ENCODE measurements around the gene CBX3. TPM values are rescaled to one million over a fixed set of nuclear protein-coding genes. Genes with fewer than 3 reads are reported as not detected.
"Not testable (repeated sequence)": the region's sequence is repeated elsewhere in the genome, so short reads cannot be mapped to it uniquely, and the experiment has no call there.

CBX3 gene
- total RNA-seq, 2 experiments from 2014 or later, result 366 to 370 TPM

DNA sequence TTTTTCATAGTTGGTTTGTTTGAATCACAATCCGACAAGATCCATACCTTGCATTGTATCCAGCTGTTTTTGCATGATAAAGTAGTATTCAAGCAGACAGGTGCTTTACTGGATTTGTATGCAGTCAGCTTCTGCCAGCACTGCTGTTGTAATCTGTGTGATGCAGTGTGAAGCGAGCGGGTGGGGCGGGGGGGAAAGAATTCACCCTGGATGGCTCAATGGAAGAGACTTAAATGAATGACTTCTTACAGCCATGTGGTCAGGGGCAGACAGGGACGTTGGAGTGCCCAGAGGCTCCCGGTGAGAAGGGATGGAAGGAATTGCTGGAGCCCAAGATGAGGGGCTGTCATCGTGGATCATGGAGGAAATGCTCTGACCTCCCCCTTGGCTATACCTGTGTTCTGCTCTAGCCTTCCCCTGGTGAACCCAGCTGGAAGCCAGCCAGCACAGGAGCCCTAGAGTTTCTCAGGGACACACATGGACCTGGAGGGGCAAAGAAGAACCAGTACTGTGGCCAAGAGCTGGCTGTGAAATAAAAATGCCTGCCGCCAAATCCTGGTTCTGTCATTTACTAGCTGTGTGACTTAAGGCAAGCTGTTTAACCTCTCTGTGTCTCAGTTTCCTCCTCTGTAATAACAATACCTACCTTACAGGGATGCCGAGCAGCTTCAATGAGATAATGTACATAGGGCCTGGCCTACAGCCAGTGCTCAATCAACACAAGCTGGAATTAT, 35.4 kb upstream of the CBX3 start:
- H3K4me1 Mint-ChIP-seq, result peaks cover 35% of the 10 kb centered on the region
- DNase-seq, result no peak
- H3K36me3 Mint-ChIP-seq, result peaks cover 45% of the 10 kb centered on the region
- peaks cover 2% of the 10 kb centered on the region for H3K9me3 Mint-ChIP-seq
- H3K4me3 Mint-ChIP-seq, result no peak overlapping the region
- no peaks in the 10 kb centered on the region for H3K27me3 Mint-ChIP-seq
- H3K27ac Mint-ChIP-seq, result peak overlapping the region; percentile 87

DNA sequence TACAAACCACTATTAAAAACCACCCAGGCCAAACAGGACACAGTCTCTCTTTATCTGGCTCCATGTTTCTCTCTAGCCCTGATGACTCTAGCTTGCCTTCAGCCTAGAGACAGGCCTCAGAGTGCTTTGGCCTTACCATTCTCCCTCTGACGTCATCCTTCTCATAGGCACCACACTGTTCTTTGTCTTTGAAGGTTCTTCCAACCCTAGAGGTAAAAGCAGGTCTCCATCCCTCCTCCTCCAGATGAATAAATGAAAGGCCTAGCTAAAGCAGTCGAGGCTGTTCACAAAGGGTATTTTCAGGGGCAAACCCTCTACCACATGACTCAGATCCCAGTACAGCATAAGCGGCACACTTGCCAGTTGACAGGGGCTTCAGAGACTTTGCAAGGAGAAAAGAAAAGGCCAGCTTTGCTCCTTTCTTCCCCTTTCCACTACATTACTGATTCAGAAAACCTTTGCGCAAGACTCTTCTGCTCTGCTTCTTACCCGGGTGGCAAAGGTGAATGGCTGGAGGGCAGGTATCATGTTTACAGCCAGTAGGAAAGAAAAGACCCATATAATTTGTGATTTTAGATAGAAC, 34.8 kb upstream of the CBX3 start:
- H3K9me3 Mint-ChIP-seq, result peaks cover 2% of the 10 kb centered on the region
- H3K27ac Mint-ChIP-seq, result peak overlapping the region; percentile 87
- no peaks in the 10 kb centered on the region for H3K27me3 Mint-ChIP-seq
- H3K4me1 Mint-ChIP-seq, result peaks cover 33% of the 10 kb centered on the region
- no peak for DNase-seq
- peak overlapping the region; percentile 33 for H3K4me3 Mint-ChIP-seq
- peaks cover 44% of the 10 kb centered on the region for H3K36me3 Mint-ChIP-seq

DNA sequence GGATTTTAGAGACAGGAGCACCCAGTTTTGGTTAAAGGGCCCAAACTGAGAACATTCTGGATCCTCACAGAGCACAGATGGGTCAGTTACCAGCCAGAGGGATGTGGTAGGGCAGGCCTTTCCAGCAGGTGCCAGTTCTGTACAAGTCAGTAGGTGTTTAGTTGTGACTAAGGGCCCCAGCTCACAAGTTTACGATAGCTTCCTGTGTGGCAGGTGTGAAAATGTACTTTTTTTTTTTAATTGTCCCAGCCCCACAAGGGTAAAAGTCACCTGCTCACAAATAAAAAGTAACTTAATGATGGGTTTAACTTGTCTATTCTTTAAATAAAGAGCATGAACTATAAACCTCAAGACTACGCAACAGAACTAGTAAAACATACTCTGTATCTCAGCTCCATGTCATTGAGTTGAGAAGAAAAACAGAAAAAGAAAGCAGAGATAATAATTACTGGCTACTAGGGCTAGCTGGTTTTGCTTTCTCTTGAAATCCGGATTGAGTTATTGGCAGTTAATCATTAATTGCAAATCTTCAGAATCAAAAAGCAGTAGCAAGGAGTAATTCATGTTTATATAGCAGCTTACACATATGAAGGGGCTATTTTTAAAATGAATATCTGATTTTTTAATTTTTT, 34.1 kb upstream of the CBX3 start:
- H3K27me3 Mint-ChIP-seq, result no peaks in the 10 kb centered on the region
- DNase-seq, result no peak
- peaks cover 2% of the 10 kb centered on the region for H3K9me3 Mint-ChIP-seq
- H3K4me1 Mint-ChIP-seq, result peaks cover 26% of the 10 kb centered on the region
- peak overlapping the region; percentile 87 for H3K27ac Mint-ChIP-seq
- peak overlapping the region; percentile 33 for H3K4me3 Mint-ChIP-seq
- peaks cover 47% of the 10 kb centered on the region for H3K36me3 Mint-ChIP-seq

DNA sequence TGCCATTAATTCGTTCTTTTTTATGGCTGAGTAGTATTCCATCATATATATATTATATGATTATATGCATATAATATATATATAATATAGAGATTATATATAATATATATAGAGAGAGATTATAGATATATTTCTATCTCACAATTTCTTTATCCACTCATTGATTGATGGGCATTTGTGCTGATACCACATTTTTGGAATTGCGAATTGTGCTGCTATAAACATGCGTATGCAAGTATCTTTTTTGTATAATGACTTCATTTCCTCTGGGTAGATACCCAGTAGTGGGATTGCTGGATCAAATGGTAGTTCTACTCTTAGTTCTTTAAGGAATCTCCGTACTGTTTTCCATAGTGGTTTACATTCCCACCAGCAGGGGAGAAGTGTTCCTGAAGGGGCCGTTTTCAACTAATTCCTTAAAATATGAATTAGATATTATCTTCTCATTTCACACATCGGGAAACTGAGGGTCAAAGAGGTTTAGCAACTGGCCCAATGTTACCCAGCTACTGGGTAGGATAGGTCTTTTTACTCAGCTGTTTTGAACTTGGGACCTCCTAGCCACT, 33.0 kb upstream of the CBX3 start:
- no peak overlapping the region for H3K27ac Mint-ChIP-seq
- H3K36me3 Mint-ChIP-seq, result peaks cover 38% of the 10 kb centered on the region
- H3K4me1 Mint-ChIP-seq, result peaks cover 22% of the 10 kb centered on the region
- H3K4me3 Mint-ChIP-seq, result no peak overlapping the region
- no peaks in the 10 kb centered on the region for H3K27me3 Mint-ChIP-seq
- no peak for DNase-seq
- H3K9me3 Mint-ChIP-seq, result peaks cover 2% of the 10 kb centered on the region

DNA sequence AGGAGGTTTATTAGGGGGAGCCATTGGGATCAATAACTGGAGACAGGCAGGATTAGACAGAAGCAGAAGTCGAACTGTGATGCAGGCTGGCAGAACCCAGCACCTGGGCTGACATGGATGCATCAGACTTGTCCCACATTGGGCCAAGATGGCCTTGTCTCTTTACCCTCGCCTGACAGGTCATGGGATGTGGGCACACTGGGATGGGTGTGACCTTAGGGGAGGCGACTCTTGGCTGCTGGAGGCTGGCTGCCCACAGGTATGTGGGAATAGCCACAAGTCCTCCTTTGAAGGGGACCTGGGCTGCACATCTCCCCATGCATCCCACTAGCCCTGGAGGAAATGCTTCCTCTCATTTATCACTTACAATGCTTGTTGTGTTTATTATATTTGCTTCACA, 32.3 kb upstream of the CBX3 start:
- H3K27me3 Mint-ChIP-seq, result no peaks in the 10 kb centered on the region

DNA sequence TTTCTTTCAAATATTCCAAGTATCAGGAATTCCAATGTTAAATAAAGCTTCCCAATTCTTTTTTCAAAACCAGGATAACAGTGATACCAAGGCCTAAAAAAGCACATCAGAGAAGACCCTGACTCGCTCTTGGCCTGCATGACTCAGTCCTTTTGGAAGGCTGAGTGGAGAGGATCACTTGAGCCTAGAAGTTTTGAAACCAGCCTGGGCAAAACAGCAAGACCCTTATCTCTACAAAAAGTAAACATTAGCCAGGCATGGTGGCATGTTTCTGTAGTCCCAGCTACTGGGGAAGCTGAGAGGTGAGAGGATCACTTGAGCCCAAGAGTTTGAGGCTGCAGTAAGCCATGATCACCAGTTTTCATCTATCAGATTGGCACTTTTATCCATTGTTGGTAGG, 30.9 kb upstream of the CBX3 start:
- Mint-ChIP-seq H3K27ac (no peak overlapping the region), H3K4me3 (no peak overlapping the region), H3K9me3 (no peaks in the 10 kb centered on the region), H3K27me3 (no peaks in the 10 kb centered on the region), H3K4me1 (peaks cover 25% of the 10 kb centered on the region), H3K36me3 (peaks cover 26% of the 10 kb centered on the region)
- no peak for DNase-seq

More for the DNA sequence above, 32.3 kb upstream of the CBX3 start:
- H3K4me1 Mint-ChIP-seq, result peaks cover 24% of the 10 kb centered on the region
- DNase-seq, result no peak
- peaks cover 30% of the 10 kb centered on the region for H3K36me3 Mint-ChIP-seq
- H3K9me3 Mint-ChIP-seq, result peaks cover 2% of the 10 kb centered on the region
- H3K4me3 Mint-ChIP-seq, result no peak overlapping the region
- no peak overlapping the region for H3K27ac Mint-ChIP-seq

DNA sequence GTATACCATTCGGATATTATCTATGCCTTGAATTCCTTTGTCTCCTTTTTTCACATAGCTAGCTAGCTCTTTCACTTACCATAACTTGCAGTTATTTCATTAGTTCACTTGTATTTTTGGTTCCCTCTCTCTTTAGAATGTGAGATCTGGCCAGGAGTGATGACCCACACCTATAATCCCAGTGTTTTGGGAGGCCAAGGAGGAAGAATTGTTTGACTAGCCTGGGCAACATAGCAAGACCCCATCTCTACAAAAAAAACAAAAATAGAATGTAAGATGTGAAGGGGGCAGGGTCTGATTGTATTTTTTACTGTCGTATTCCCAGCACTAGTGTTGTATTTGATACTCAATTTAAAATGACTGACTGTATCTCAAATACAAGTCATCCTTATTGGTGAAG, 29.9 kb upstream of the CBX3 start:
- Mint-ChIP-seq H3K4me3 (no peak overlapping the region), H3K27me3 (no peaks in the 10 kb centered on the region), H3K9me3 (no peaks in the 10 kb centered on the region), H3K4me1 (peaks cover 19% of the 10 kb centered on the region), H3K27ac (no peak overlapping the region), H3K36me3 (peaks cover 26% of the 10 kb centered on the region)
- no peak for DNase-seq

DNA sequence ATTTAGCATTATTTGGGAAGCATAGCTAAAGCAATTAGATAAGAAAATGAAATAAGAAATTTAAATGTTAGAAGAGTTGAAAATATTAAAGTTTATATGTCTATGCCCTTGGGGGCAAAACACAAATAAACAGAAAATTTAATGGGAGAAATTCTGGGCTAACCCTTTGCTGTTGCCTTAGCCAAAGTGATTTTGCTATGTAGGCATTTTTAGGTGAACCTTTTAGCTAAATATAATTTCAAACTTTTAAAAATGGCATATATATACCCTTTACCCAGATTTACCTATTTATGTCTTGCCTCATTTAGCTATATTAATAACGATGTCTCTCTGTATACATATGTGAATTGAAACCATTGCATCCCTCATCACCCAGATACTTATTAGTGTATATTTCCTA, 29.5 kb upstream of the CBX3 start:
- no peak overlapping the region for H3K27ac Mint-ChIP-seq
- no peak overlapping the region for H3K4me3 Mint-ChIP-seq
- peaks cover 15% of the 10 kb centered on the region for H3K4me1 Mint-ChIP-seq
- DNase-seq, result no peak
- H3K9me3 Mint-ChIP-seq, result no peaks in the 10 kb centered on the region
- no peaks in the 10 kb centered on the region for H3K27me3 Mint-ChIP-seq
- peaks cover 25% of the 10 kb centered on the region for H3K36me3 Mint-ChIP-seq

DNA sequence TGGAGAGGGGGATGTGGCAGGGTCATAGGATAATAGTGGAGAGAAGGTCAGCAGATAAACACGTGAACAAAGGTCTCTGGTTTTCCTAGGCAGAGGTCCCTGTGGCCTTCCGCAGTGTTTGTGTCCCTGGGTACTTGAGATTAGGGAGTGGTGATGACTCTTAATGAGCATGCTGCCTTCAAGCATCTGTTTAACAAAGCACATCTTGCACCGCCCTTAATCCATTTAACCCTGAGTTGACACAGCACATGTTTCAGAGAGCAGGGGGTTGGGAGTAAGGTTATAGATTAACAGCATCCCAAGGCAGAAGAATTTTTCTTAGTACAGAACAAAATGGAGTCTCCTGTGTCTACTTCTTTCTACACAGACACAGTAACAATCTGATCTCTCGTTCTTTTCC, 25.6 kb upstream of the CBX3 start:
- DNase-seq, H3K27ac Mint-ChIP-seq, H3K9me3 Mint-ChIP-seq, H3K4me3 Mint-ChIP-seq, H3K27me3 Mint-ChIP-seq: not testable (repeated sequence)
- peaks cover 30% of the 10 kb centered on the region for H3K36me3 Mint-ChIP-seq
- H3K4me1 Mint-ChIP-seq, result peaks cover 23% of the 10 kb centered on the region

DNA sequence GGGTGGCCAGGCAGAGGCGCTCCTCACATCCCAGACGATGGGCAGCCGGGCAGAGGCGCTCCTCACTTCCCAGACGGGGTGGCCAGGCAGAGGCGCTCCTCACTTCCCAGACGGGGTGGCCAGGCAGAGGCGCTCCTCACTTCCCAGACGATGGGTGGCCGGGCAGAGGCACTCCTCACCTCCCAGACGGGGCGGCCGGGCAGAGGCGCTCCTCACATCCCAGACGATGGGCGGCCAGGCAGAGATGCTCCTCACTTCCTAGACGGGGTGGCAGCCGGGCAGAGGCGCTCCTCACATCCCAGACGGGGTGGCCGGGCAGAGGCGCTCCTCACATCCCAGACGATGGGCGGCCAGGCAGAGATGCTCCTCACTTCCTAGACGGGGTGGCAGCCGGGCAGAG, 24.8 kb upstream of the CBX3 start:
- H3K27me3 Mint-ChIP-seq, H3K9me3 Mint-ChIP-seq, DNase-seq, H3K4me3 Mint-ChIP-seq, H3K27ac Mint-ChIP-seq: not testable (repeated sequence)
- Mint-ChIP-seq H3K36me3 (peaks cover 31% of the 10 kb centered on the region), H3K4me1 (peaks cover 28% of the 10 kb centered on the region)

DNA sequence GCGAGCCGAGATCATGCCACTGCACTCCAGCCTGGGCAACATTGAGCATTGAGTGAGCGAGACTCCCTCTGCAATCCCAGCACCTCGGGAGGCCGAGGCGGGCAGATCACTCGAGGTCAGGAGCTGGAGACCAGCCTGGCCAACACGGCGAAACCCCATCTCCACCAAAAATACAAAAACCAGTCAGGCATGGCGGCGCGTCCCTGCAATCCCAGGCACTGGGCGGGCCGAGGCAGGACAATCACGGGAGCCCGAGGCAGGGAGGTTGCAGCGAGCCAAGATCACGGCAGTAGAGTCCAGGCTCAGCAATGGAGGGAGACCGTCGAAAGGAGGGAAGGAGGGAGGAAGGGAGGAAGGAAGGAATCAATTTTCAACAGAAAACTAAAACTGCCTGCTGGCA, 24.3 kb upstream of the CBX3 start:
- not testable (repeated sequence) for H3K4me3 Mint-ChIP-seq, H3K27ac Mint-ChIP-seq, DNase-seq, H3K27me3 Mint-ChIP-seq, H3K9me3 Mint-ChIP-seq
- Mint-ChIP-seq H3K36me3 (peaks cover 29% of the 10 kb centered on the region), H3K4me1 (peaks cover 32% of the 10 kb centered on the region)

DNA sequence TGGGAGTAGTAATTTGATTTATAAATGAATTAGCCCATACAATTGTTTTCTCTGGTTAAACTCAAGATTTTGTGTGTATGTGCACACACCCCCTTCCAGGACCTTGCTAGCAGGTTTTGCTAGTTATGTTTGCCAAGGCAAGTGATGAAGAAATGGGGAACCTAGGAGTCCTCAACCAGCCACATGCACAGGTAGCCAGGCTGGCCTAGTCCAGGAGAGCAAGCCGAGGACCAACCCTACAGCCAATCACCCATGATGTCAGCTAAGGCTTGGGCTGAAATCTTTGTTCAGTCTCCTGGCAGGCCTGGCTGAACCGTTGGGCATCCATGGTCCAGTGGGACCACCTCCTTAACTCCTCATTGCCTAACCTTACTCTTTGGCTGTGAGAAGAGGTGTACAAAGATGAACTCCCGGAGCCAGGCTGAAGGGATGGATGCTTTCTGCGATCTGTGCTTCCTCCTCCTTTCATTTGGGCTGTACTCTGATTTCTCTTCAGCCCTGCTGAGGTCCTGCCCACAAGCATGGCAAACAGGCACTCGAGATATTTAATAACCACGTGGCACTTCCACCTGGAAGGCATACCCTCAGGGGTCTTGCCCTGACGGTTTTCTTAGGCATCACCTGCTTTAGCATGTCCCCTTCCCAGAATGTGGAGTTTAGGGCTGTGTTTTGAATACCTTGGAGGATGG, 23.1 kb upstream of the CBX3 start:
- Mint-ChIP-seq H3K9me3 (no peaks in the 10 kb centered on the region), H3K4me3 (no peak overlapping the region), H3K36me3 (peaks cover 29% of the 10 kb centered on the region), H3K27ac (peak overlapping the region; percentile 45), H3K27me3 (no peaks in the 10 kb centered on the region), H3K4me1 (peaks cover 32% of the 10 kb centered on the region)
- no peak for DNase-seq

DNA sequence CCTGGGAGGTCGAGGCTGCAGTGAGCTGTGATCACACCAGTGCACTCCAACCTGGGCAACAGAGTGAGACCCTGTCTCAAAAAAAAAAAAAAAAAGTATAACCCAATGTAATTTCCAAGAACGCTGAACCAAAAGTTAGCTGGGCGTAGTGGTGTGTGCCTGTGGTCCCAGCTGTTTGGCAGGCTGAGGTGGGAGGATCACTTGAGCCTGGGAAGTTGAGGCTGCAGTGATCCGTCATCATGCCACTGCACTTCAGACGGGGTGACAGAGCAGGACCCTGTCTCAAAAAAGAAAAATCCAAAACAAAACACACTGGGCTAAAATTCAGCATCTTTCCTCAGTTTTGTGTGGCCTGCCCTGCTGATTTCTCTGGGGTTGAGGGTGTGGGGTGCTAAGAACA, 22.1 kb upstream of the CBX3 start:
- H3K27ac Mint-ChIP-seq, result no peak overlapping the region
- H3K9me3 Mint-ChIP-seq, result no peaks in the 10 kb centered on the region
- H3K4me3 Mint-ChIP-seq, result no peak overlapping the region
- no peaks in the 10 kb centered on the region for H3K27me3 Mint-ChIP-seq
- peaks cover 39% of the 10 kb centered on the region for H3K36me3 Mint-ChIP-seq
- DNase-seq, result no peak
- peaks cover 33% of the 10 kb centered on the region for H3K4me1 Mint-ChIP-seq

DNA sequence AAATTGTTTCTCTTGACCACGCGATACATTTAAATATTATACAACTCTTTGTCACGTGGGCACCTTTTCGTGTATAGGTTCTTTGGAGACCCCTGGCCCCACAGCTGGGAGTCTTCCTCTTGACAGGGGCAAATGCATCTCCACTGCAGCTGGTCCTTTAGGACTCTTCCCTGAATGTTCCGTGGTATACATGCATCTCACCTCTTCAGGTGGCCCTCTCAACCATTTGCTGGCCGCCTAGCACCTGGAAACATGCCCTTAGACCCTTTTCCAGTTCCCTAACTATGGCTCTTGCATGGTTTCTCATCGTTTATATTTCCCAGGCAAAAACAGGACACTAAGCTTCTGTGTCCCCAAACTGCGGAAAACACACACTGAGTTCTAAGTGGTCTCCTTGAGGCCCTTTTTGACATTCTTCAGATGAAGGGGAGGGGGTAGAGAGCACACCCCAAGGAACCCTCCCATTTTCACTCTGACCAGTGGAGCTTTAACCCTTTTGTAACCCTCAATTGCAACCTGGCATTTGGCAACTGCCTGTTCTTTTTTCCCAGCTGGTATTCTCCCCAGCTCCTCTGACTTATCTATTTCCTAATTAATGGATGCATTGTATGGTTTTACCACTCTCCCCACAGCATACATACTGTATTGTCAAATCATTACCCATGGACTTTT, 21.6 kb upstream of the CBX3 start:
- DNase-seq, result no peak
- H3K4me1 Mint-ChIP-seq, result peaks cover 37% of the 10 kb centered on the region

More for the DNA sequence above, 21.6 kb upstream of the CBX3 start:
- Mint-ChIP-seq H3K27me3 (no peaks in the 10 kb centered on the region), H3K36me3 (peaks cover 44% of the 10 kb centered on the region), H3K9me3 (no peaks in the 10 kb centered on the region), H3K27ac (peak overlapping the region; percentile 18), H3K4me3 (no peak overlapping the region)
